ENCODE data around the gene MED10. TPM values are rescaled to one million over a fixed set of nuclear protein-coding genes. Genes with fewer than 3 reads are reported as not detected.

The MED10 gene
- total and polyA plus RNA-seq, 2 donors (not counting 1 experiment from before 2014, with no cell fraction given): 49.9 to 50.9 TPM

- no peaks in the 10 kb centered on the region for H3K4me1 ChIP-seq (ENCODE audit: control insufficient read depth in 2 of 2, insufficient read depth in 2 of 2, low read length in 2 of 2)
- intact Hi-C loops (cut with micrococcal nuclease): no loop called here
These were observed 45.2 kb upstream of the MED10 start for GRCh38 chr5:6423327-6424109.

More at GRCh38 chr5:6423327-6424109, 45.2 kb upstream of the MED10 start:
- ATAC-seq (ENCODE audit: low read depth) (no peak), DNase-seq (no peak)
- H3K36me3 ChIP-seq (replicated peaks in 1 of 2; ENCODE audit: control extremely low read depth in 1 of 2, control insufficient read depth in 1 of 2, extremely low read depth in 1 of 2, insufficient read depth in 2 of 2, low read length in 1 of 2): no peaks in the 10 kb centered on the region
- Mint-ChIP-seq H3K27ac (no peak overlapping the region), H3K9me3 (ENCODE audit: insufficient read depth) (no peaks in the 10 kb centered on the region), H3K27me3 (peaks cover 17% of the 10 kb centered on the region), H3K4me1 (no peaks in the 10 kb centered on the region), H3K4me3 (no peak overlapping the region)
- 85% methylated on average over 11 of the region's 13 CpGs for WGBS (ENCODE audit: insufficient coverage)
- no peaks in the 10 kb centered on the region for H3K79me2 ChIP-seq (ENCODE audit: control insufficient read depth, insufficient read depth, low read length)
- no peak overlapping the region for H3K27ac ChIP-seq (ENCODE audit: low read length in 2 of 2)
- H3K9me3 ChIP-seq (ENCODE audit: control extremely low read depth in 1 of 3, control insufficient read depth in 2 of 3, insufficient read depth in 1 of 3, low read length in 2 of 3): no peaks in the 10 kb centered on the region
- H3K4me2 ChIP-seq (replicated peaks; ENCODE audit: low read depth, low read length, poor library complexity, severe bottlenecking): no peak overlapping the region
- no peak overlapping the region for H3K9ac ChIP-seq (ENCODE audit: low read length)
- ChIA-PET CTCF (no interaction called here), POLR2A (no interaction called here)
- H4K20me1 ChIP-seq (ENCODE audit: control insufficient read depth, insufficient read depth, low read length, poor library complexity, severe bottlenecking): no peaks in the 10 kb centered on the region
- no peaks in the 10 kb centered on the region for H3K27me3 ChIP-seq (replicated peaks in 1 of 4; ENCODE audit: control extremely low read depth in 1 of 4, control insufficient read depth in 3 of 4, insufficient read depth in 4 of 4, low read length in 3 of 4)
- H2AFZ ChIP-seq (ENCODE audit: insufficient read depth, low read depth, low read length, poor library complexity, severe bottlenecking): no peak overlapping the region
- TF ChIP-seq CTCF (IDR thresholded peaks at IDR 0.05): no peak
- H3K4me3 ChIP-seq (ENCODE audit: control extremely low read depth in 1 of 5, extremely low read depth in 1 of 5, insufficient read depth in 1 of 5, low read depth in 2 of 5, low read length in 4 of 5): no peak overlapping the region
